Measurements from ENCODE around the gene ANKMY1.

DNA sequence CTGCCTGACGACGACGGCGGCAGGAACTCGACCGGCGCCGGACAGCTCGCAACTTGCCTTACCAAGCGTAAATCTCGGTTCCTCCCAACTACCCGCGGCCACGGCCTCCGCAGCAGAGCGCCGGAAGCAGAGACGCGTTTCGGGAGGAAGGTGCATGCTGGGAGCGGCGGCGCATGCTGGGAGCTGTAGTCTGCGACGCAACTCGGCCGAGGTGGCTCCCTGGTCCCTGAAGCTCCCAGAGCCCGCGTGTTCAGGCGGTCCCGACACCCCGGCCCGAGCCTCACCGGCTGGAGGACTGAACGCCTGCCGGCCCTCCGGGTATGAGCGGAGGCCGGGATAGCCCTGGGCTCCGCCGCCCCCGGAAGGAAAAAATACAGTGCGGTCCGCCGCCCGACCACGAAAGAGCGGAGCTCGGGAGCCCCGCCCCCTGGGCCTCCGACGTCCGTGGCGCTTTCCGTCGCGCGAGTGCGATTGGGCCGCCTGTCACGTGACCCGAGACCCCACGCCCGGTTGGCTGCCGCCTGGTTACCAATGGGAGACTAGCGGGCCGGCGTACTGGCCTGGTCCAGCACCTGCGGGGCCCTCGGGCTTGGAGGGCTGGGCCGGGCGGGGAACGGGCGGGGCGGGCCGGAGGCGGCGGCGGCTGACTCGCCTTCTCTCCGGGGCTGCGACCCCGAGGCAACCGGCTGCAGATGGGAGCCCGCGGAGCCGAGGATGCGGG lies 28.6 kb upstream of the ANKMY1 start, which contains the start of gene CAPN10:
- TF ChIP-seq, protein P1, sequence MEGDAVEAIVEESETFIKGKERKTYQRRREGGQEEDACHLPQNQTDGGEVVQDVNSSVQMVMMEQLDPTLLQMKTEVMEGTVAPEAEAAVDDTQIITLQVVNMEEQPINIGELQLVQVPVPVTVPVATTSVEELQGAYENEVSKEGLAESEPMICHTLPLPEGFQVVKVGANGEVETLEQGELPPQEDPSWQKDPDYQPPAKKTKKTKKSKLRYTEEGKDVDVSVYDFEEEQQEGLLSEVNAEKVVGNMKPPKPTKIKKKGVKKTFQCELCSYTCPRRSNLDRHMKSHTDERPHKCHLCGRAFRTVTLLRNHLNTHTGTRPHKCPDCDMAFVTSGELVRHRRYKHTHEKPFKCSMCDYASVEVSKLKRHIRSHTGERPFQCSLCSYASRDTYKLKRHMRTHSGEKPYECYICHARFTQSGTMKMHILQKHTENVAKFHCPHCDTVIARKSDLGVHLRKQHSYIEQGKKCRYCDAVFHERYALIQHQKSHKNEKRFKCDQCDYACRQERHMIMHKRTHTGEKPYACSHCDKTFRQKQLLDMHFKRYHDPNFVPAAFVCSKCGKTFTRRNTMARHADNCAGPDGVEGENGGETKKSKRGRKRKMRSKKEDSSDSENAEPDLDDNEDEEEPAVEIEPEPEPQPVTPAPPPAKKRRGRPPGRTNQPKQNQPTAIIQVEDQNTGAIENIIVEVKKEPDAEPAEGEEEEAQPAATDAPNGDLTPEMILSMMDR (IDR thresholded peaks at IDR 0.05): no peak
- peak; percentile 82 to 88 for TF ChIP-seq POLR2AphosphoS5 (IDR thresholded peaks at IDR 0.05)
- TF ChIP-seq POLR2A (IDR thresholded peaks at IDR 0.05; ENCODE audit: low read depth): no peak
